Fibroblast of the aortic adventitia (primary cell): ENCODE data around the gene NEO1. TPM values are rescaled to one million over a fixed set of nuclear protein-coding genes. Genes with fewer than 3 reads are reported as not detected.

Source experiments
- DNase-seq: peaks from one replicate; pipeline ENCODE4 v3.0.0-alpha.2; 2010; ENCODE audit warnings: low read depth
- H3K4me3 ChIP-seq: 2 replicates; pipeline ENCODE4 v1.5.1; 2011; ENCODE audit warnings: low read depth, mild to moderate bottlenecking, control low read depth, low read length, moderate library complexity
- CTCF ChIP-seq: IDR thresholded peaks from 2 replicates; pipeline ENCODE4 v1.5.1; 2011; ENCODE audit warnings: mild to moderate bottlenecking, low read length, control low read depth, inconsistent platforms; ENCODE audit not compliant: insufficient read depth
- total RNA-seq: library from RNA; depleted of rRNA; stranded (reverse); fragments of >200 nt; gene quantifications from 2 replicates; pipeline ENCODE4 v1.2.3, GENCODE V29; 2012; ENCODE audit warnings: low replicate concordance

NEO1 gene
- total RNA-seq, 1 donor: 26.2 TPM

- peak; percentile 67 for TF ChIP-seq CTCF
- H3K4me3 ChIP-seq: no peak overlapping the region
- DNase-seq: peak; percentile 84
These were observed 29.2 kb downstream of the NEO1 start for GRCh38 chr15:73081321-73081958.

DNA sequence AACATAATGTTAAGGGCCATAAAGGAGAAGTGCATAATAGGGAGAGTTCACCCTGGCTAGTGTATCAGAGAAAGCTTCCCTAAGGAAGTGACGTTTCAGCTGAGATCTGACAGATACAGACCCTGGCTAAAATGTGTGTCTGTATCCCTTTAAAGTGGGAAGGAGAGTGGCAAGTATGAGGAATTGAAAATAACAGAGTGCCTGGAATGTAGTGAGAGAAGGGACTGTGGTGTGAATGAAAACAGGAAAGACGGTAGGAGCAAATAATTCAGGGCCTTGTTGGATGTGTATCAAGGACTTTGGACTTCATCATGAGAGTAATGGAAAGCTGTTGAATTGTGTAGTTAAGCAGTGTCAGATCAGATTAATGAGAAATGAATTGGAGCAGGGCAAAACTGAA, 30.5 kb downstream of the NEO1 start:
- no peak overlapping the region for H3K4me3 ChIP-seq
- DNase-seq: no peak
- no peak for TF ChIP-seq CTCF

GRCh38 chr15:73087098-73087497, 34.8 kb downstream of the NEO1 start:
- TF ChIP-seq CTCF: no peak
- no peak for DNase-seq
- H3K4me3 ChIP-seq: no peak overlapping the region

DNA sequence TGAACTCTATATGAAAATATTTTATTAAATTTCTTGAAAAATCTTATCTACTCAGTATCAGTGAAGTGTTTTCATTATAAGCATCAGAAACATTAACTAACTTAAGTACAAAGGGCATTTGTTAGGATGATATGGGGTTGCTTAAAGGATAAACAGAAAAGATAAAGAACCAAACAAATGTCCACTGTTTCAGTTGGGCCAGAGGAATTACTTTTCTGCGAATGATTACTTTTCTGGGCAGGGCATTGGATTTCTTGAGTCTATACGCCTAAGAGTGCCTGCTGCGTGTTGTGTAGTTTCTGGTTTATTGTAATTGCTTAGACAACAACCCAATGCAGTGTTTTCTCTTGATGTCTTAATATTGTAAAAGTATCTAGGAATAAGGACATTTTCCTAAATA, 52.8 kb downstream of the NEO1 start:
- H3K4me3 ChIP-seq: no peak overlapping the region
- no peak for TF ChIP-seq CTCF
- no peak for DNase-seq

- DNase-seq: no peak
- no peak overlapping the region for H3K4me3 ChIP-seq
- no peak for TF ChIP-seq CTCF
These were observed 56.4 kb downstream of the NEO1 start for GRCh38 chr15:73108676-73109075.

- no peak for DNase-seq
- TF ChIP-seq CTCF: no peak
- H3K4me3 ChIP-seq: no peak overlapping the region
These were observed 57.5 kb downstream of the NEO1 start for GRCh38 chr15:73109765-73110164.

GRCh38 chr15:73110201-73110600, 57.9 kb downstream of the NEO1 start:
- H3K4me3 ChIP-seq: no peak overlapping the region
- TF ChIP-seq CTCF: no peak
- no peak for DNase-seq
